K562 (cell line): ENCODE measurements around the gene TACSTD2. TPM values are rescaled to one million over a fixed set of nuclear protein-coding genes. Genes with fewer than 3 reads are reported as not detected.

ENCODE experiments used
- ATAC-seq: fragments of 200-7000 bp; cut with Tn5 transposase; 3 replicates; pipeline ENCODE4 v1.9.1; 2020; ENCODE audit warnings: moderate library complexity
- BruUV-seq: library from RNA; stranded (reverse); fragments of 400-500 nt; replicated peaks from 2 replicates; lab custom pipeline; 2021; lab: Mats Ljungman, UMichigan
- CTCF ChIA-PET: fragments of 300-600 bp; formaldehyde crosslinking; extraction: SDS; loops from one replicate; lab custom pipeline; 2021; ENCODE audit warnings: low intra/inter-chr PET ratio; lab: Yijun Ruan, JAX
- POLR2A ChIA-PET: fragments of 300-600, 350-650 bp; sonication (Branson Sonifier 250); formaldehyde crosslinking; extraction: SDS; loops from one replicate; lab custom pipeline; 2021; ENCODE audit warnings: antibody characterized with exemption, inconsistent platforms; lab: Yijun Ruan, JAX
- DNase-seq, 4 experiments: peaks; one replicate each; pipeline versions ENCODE4 v3.0.0 to v3.0.0-alpha.2; 2011 to 2018; ENCODE audit warnings: low spot score in 3 of 4, mixed read lengths in 3 of 4; ENCODE audit errors: extremely low read depth in 1 of 4
- FAIRE-seq: peaks from 2 replicates; lab custom pipeline; 2011; peaks lifted over from hg19 to GRCh38; lab: Jason Lieb, UNC
- H2AFZ ChIP-seq: 2 replicates; pipeline ENCODE4 v1.6.0; 2011; ENCODE audit warnings: low read depth, low read length, control low read depth, inconsistent platforms
- H3K27ac ChIP-seq: fragments of 200-600 bp; 3 replicates; pipeline ENCODE4 v1.8.0; 2011; ENCODE audit warnings: low read depth, mild to moderate bottlenecking, control low read depth, inconsistent platforms, low read length, moderate library complexity, mixed read lengths; ENCODE audit errors: extremely low read depth
- H3K27me3 ChIP-seq, 2 experiments: fragments of 300-600 bp in 1 of 2; 2 replicates in 1 of 2; 3 replicates in 1 of 2; pipeline versions ENCODE4 v1.6.0 to v1.8.0; 2011; ENCODE audit warnings: inconsistent platforms in 2 of 2, low read length in 2 of 2, mild to moderate bottlenecking in 1 of 2, mixed read lengths in 1 of 2, moderate library complexity in 1 of 2; ENCODE audit not compliant: control insufficient read depth in 2 of 2, insufficient read depth in 2 of 2
- H3K36me3 ChIP-seq: fragments of 300-600 bp; 3 replicates; pipeline ENCODE4 v1.8.0; 2011; ENCODE audit warnings: mild to moderate bottlenecking, low read length, inconsistent platforms; ENCODE audit not compliant: control insufficient read depth, insufficient read depth
- H3K4me1 ChIP-seq, 2 experiments: fragments of 200-600 bp in 1 of 2; replicated peaks in 1 of 2; 2 replicates in 1 of 2; 3 replicates in 1 of 2; pipeline versions ENCODE4 v1.5.1 to v1.8.0; 2011; ENCODE audit warnings: inconsistent platforms in 2 of 2, low read length in 2 of 2, mild to moderate bottlenecking in 1 of 2, mixed read lengths in 1 of 2, moderate library complexity in 1 of 2; ENCODE audit not compliant: control insufficient read depth in 2 of 2, insufficient read depth in 2 of 2
- H3K4me2 ChIP-seq: 2 replicates; pipeline ENCODE4 v1.6.1; 2011; ENCODE audit warnings: low read length, control low read depth, inconsistent platforms, mixed read lengths; ENCODE audit not compliant: insufficient read depth
- H3K4me3 ChIP-seq: fragments of 200-600 bp; sonication (generic), shearing (Covaris generic); 2 replicates; pipeline ENCODE4 v1.5.1; 2016; ENCODE audit warnings: control low read depth, inconsistent platforms
- H3K79me2 ChIP-seq: fragments of 200-600 bp; 3 replicates; pipeline ENCODE4 v1.8.0; 2011; ENCODE audit warnings: low read length, inconsistent platforms; ENCODE audit not compliant: control insufficient read depth, insufficient read depth
- H3K9ac ChIP-seq, 2 experiments: 2 replicates each; pipeline versions ENCODE4 v1.6.0 to v1.6.1; 2011; ENCODE audit warnings: low read depth in 2 of 2, low read length in 2 of 2, control low read depth in 1 of 2, inconsistent platforms in 1 of 2, mild to moderate bottlenecking in 1 of 2, mixed read lengths in 1 of 2; ENCODE audit not compliant: insufficient read depth in 1 of 2
- H3K9me1 ChIP-seq: one replicate; pipeline ENCODE4 v1.6.0; 2011; ENCODE audit warnings: inconsistent platforms, mild to moderate bottlenecking, low read length, moderate library complexity; ENCODE audit not compliant: control insufficient read depth, insufficient read depth
- H3K9me3 ChIP-seq: replicated peaks from 2 replicates; pipeline ENCODE4 v1.5.1; 2011; ENCODE audit warnings: low read depth, low read length, inconsistent platforms; ENCODE audit not compliant: control insufficient read depth, insufficient read depth
- H4K20me1 ChIP-seq: replicated peaks from 2 replicates; pipeline ENCODE4 v1.6.1; 2011; ENCODE audit warnings: low read length, inconsistent platforms, mixed read lengths; ENCODE audit not compliant: control insufficient read depth, insufficient read depth
- ARNT ChIP-seq, 2 experiments: fragments of 450-650 bp; IDR thresholded peaks; 2 replicates each; pipeline ENCODE4 v1.6.1; 2016; ENCODE audit warnings: mild to moderate bottlenecking in 1 of 2
- ATF7 ChIP-seq: fragments of 450-650 bp; IDR thresholded peaks from 2 replicates; pipeline ENCODE4 v1.7.1; 2014; ENCODE audit warnings: mild to moderate bottlenecking, moderate library complexity
- CBFB ChIP-seq: sonication (generic); formaldehyde crosslinking; IDR thresholded peaks from 2 replicates; pipeline ENCODE4 v1.4.0; 2020; ENCODE audit warnings: mild to moderate bottlenecking, missing genetic modification reagents
- EHMT2 ChIP-seq: fragments of 450-650 bp; IDR thresholded peaks from 2 replicates; pipeline ENCODE4 v1.6.1; 2018; ENCODE audit warnings: antibody characterized with exemption
- HSF4 ChIP-seq: fragments of 250-450 bp; sonication (Bioruptor Pico); IDR thresholded peaks from 2 replicates; pipeline ENCODE4 v2.1.2; 2022; ENCODE audit warnings: mild to moderate bottlenecking, moderate library complexity, borderline replicate concordance
- MAFG ChIP-seq: fragments of 450-650 bp; conservative IDR thresholded peaks from 2 replicates; pipeline ENCODE4 v1.6.1; 2016; ENCODE audit warnings: missing genetic modification characterization, missing compliant biosample characterization
- PCBP1 ChIP-seq: fragments of 200-400 bp; formaldehyde crosslinking; IDR thresholded peaks from 2 replicates; pipeline ENCODE4 v1.6.1; 2018; ENCODE audit warnings: mild to moderate bottlenecking, low read depth, low read length; ENCODE audit not compliant: poor library complexity, severe bottlenecking
- PHF8 ChIP-seq: fragments of 200-600 bp; sonication (generic); IDR thresholded peaks from 2 replicates; pipeline ENCODE4 v1.6.1; 2012; ENCODE audit warnings: mixed run types, mild to moderate bottlenecking, inconsistent platforms, low read length, moderate library complexity, borderline replicate concordance
- RBM22 ChIP-seq: fragments of 200-400 bp; formaldehyde crosslinking; IDR thresholded peaks from 2 replicates; pipeline ENCODE4 v1.6.1; 2018; ENCODE audit warnings: low read length, low read depth; ENCODE audit not compliant: poor library complexity, severe bottlenecking
- ZNF232 ChIP-seq: sonication (generic); formaldehyde crosslinking; IDR thresholded peaks from 2 replicates; pipeline ENCODE4 v1.8.0; 2022; ENCODE audit warnings: mild to moderate bottlenecking, missing genetic modification reagents
- WGBS: fragments of 100-300 bp; shearing (Covaris generic); methylation state at CpG from one replicate; pipeline ENCODE4 v1.1.6; 2016; ENCODE audit warnings: low coverage, mixed read lengths; ENCODE audit not compliant: insufficient coverage; ENCODE audit errors: missing lambda C conversion rate; 5-methylcytosine and 5-hydroxymethylcytosine counted together
- in situ Hi-C: fragments of 300-500 bp; cut with MboI; formaldehyde crosslinking; loops from 4 replicates; pipeline ENCODE4 v1.15.0; 2018; ENCODE audit warnings: inconsistent platforms, mixed read lengths
- intact Hi-C: fragments of 100-400 bp; cut with micrococcal nuclease; formaldehyde crosslinking; loops from 2 replicates; pipeline ENCODE4 v1.14.2; 2022
- polyA plus RNA-seq, 8 experiments: library from polyadenylated mRNA; depleted of rRNA in 4 of 8; stranded (reverse) in 5 of 8; unstranded in 3 of 8; fragments of >200 nt; fragmentation: Nextera tagmentation in 2 of 8; fragmentation: Illumina TruSeq in 1 of 8; extraction: Ambion mirVana in 2 of 8; extraction: Trizol in 1 of 8; gene quantifications; 2 replicates each; pipeline versions ENCODE4 v1.2.1 to v1.2.3, GENCODE V29; 2011 to 2014; ENCODE audit warnings: inconsistent platforms in 1 of 8, missing spikeins in 1 of 8
- total RNA-seq, 7 experiments: library from RNA; depleted of rRNA in 6 of 7; stranded (reverse); fragments of >200 nt in 6 of 7; fragmentation: Illumina TruSeq in 2 of 7; extraction: Trizol in 2 of 7; gene quantifications; 2 replicates each; pipeline versions ENCODE4 v1.2.1 to v1.2.3, GENCODE V29; 2011 to 2021; ENCODE audit warnings: low replicate concordance in 1 of 7
- TF ChIP-seq, protein P1 (sequence below): fragments of 250-450 bp; sonication (Bioruptor Pico); IDR thresholded peaks from 2 replicates; pipeline ENCODE4 v1.4.0; 2020; ENCODE audit warnings: borderline replicate concordance
- TF ChIP-seq, protein P2 (sequence below): fragments of 450-650 bp; IDR thresholded peaks from 2 replicates; pipeline ENCODE4 v1.7.1; 2018; ENCODE audit warnings: mild to moderate bottlenecking, low read depth; ENCODE audit not compliant: partially characterized antibody
- TF ChIP-seq, protein P3 (sequence below): fragments of 450-650 bp; formaldehyde crosslinking; IDR thresholded peaks from 2 replicates; pipeline ENCODE4 v1.4.0; 2022; ENCODE audit warnings: mild to moderate bottlenecking, moderate library complexity

TACSTD2 gene
- total and polyA plus RNA-seq, 9 of the 15 experiments (the other 6 are each of a cell fraction or from before 2014, with no cell fraction given), result 0.04 to 0.31 TPM; not detected in 7

DNA sequence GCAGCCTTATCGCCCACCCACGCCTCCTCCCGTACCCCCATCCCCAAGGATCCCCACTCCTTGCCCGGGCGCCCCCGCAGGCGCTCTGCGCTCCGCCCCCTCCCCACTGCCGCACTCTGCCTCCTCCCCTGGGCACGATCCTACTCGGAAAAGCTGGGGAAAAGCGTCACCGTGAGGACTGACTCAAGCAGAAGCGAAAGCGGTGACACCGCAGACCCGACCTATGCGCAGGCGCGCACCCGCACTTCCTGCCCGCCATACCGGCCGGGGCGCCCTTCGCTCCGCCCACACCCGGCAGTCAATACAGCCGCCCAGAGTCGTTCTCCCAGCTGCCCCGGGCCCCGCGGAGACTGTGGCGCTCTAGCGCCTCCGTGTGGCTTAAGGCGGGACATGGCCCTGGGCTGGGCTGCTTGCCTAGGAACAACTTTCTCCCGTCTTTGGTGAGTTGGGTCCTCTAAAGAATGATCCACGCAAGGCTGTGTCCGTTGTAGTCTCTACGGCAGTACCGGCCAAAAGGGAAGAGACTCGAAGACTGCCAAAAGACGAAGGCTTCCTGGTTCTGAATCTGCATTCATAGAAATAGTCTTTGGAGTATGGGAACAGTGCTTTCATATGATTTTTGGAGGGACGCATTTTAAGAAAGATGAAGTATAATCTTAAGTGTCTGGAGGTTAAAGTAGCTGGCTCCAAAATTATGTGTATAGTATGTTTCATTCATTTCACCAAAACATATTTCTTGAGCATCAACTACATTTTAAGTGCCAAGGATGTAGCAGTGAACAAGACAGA, 30.3 kb downstream of the TACSTD2 start, which contains the start of gene OMA1:
Gene OMA1 (minus strand): TSS at position 207 of the 789 bp plus-strand sequence. CDS start 7,432 bp downstream, outside the sequence.
- FAIRE-seq (peak; percentile 95), DNase-seq (peak; percentile 97 to 99 (median 98)), ATAC-seq (peak; percentile 97)
- POLR2A ChIA-PET, result interaction anchor here (0.6 to 1.2 kb wide), 5 partner anchors 11 to 806 kb away, joined by 3 to 7 read pairs (median 3); no protein-coding TSS in a partner anchor
- Histone ChIP-seq H3K4me3 (peak within 1 kb of the TSS; percentile 86), H3K4me1 (peaks cover 13 to 33% of the 10 kb centered on the region in 2 experiments; a peak in 4 of 5 replicates), H3K4me2 (peak within 1 kb of the TSS; percentile 96), H3K9me1 (no peaks in the 10 kb centered on the region), H3K9me3 (no peaks in the 10 kb centered on the region), H3K27ac (peak within 1 kb of the TSS; percentile 88), H3K9ac (peak within 1 kb of the TSS; percentile 85 to 97), H4K20me1 (no peaks in the 10 kb centered on the region), H3K79me2 (peaks cover 13% of the 10 kb centered on the region), H2AFZ (peak within 1 kb of the TSS; percentile 99), H3K27me3 (no peaks in the 10 kb centered on the region), H3K36me3 (no peaks in the 10 kb centered on the region)
- intact Hi-C loops (loop anchor here (1.0 to 5.0 kb wide), 4 partner anchors 30 to 389 kb away; no protein-coding TSS in a partner anchor), in situ Hi-C loops (no loop called here)
- 4% methylated on average over 32 of the region's 46 CpGs for WGBS
- BruUV-seq, result no TSS peak
- CTCF ChIA-PET, result interaction anchor here (0.6 to 1.6 kb wide), 2 partner anchors 31 to 1430 kb away, joined by 4 to 7 read pairs; no protein-coding TSS in a partner anchor
- TF ChIP-seq ATF7 (peak; percentile 83), RBM22 (no peak), MAFG (tag) (no peak), EHMT2 (0 out of 2 replicates have a peak, but pooled peaks have one; percentile 27), HSF4 (CRISPR knock-in tag) (no peak), ARNT (IDR thresholded peaks at IDR 0.05) (no peak), PHF8 (peak; percentile 84), ZNF232 (CRISPR knock-in tag) (no peak), CBFB (CRISPR knock-in tag) (0 out of 2 replicates have a peak, but pooled peaks have one; percentile 62), PCBP1 (no peak)
- TF ChIP-seq, protein P1, sequence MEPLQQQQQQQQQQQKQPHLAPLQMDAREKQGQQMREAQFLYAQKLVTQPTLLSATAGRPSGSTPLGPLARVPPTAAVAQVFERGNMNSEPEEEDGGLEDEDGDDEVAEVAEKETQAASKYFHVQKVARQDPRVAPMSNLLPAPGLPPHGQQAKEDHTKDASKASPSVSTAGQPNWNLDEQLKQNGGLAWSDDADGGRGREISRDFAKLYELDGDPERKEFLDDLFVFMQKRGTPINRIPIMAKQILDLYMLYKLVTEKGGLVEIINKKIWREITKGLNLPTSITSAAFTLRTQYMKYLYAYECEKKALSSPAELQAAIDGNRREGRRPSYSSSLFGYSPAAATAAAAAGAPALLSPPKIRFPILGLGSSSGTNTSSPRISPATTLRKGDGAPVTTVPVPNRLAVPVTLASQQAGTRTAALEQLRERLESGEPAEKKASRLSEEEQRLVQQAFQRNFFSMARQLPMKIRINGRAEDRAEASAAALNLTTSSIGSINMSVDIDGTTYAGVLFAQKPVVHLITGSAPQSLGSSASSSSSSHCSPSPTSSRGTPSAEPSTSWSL (CRISPR knock-in tag), result no peak
- TF ChIP-seq, protein P2, sequence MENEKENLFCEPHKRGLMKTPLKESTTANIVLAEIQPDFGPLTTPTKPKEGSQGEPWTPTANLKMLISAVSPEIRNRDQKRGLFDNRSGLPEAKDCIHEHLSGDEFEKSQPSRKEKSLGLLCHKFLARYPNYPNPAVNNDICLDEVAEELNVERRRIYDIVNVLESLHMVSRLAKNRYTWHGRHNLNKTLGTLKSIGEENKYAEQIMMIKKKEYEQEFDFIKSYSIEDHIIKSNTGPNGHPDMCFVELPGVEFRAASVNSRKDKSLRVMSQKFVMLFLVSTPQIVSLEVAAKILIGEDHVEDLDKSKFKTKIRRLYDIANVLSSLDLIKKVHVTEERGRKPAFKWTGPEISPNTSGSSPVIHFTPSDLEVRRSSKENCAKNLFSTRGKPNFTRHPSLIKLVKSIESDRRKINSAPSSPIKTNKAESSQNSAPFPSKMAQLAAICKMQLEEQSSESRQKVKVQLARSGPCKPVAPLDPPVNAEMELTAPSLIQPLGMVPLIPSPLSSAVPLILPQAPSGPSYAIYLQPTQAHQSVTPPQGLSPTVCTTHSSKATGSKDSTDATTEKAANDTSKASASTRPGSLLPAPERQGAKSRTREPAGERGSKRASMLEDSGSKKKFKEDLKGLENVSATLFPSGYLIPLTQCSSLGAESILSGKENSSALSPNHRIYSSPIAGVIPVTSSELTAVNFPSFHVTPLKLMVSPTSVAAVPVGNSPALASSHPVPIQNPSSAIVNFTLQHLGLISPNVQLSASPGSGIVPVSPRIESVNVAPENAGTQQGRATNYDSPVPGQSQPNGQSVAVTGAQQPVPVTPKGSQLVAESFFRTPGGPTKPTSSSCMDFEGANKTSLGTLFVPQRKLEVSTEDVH, result peak; percentile 46
- TF ChIP-seq, protein P3, sequence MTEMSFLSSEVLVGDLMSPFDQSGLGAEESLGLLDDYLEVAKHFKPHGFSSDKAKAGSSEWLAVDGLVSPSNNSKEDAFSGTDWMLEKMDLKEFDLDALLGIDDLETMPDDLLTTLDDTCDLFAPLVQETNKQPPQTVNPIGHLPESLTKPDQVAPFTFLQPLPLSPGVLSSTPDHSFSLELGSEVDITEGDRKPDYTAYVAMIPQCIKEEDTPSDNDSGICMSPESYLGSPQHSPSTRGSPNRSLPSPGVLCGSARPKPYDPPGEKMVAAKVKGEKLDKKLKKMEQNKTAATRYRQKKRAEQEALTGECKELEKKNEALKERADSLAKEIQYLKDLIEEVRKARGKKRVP (CRISPR knock-in tag), result no peak
